Stimulated activated naive B cell treated with anti-CD40 and anti-IgM and Interleukin-4, amounts not matched to agents 10 μg/mL and 1 μg/mL and 100 μg/mL, for 72 hours (primary cell): ENCODE measurements around the gene ANO7.

ENCODE experiments used
- ATAC-seq, 2 donors: fragments of 150-1000 bp; cut with Tn5 transposase; replicated peaks; 2 replicates each; pipeline ENCODE4 v1.10.0; 2021; ENCODE audit warnings: moderate library complexity in 1 of 2
- DNase-seq: peaks from one replicate; pipeline ENCODE4 v3.0.0; 2021
- H3K27ac Mint-ChIP-seq: one replicate; pipeline ENCODE4 v1.8.0; 2022; ENCODE audit warnings: mild to moderate bottlenecking, mixed read lengths
- H3K27me3 Mint-ChIP-seq, 2 donors: one replicate each; pipeline ENCODE4 v1.8.0; 2022; ENCODE audit warnings: mixed read lengths in 2 of 2
- H3K36me3 Mint-ChIP-seq, 2 donors: one replicate each; pipeline ENCODE4 v1.8.0; 2022; ENCODE audit warnings: mixed read lengths in 2 of 2, mild to moderate bottlenecking in 1 of 2
- H3K4me1 Mint-ChIP-seq, 2 donors: one replicate each; pipeline ENCODE4 v1.8.0; 2022; ENCODE audit warnings: mixed read lengths in 2 of 2, mild to moderate bottlenecking in 1 of 2
- H3K4me3 Mint-ChIP-seq, 2 donors: one replicate each; pipeline ENCODE4 v1.8.0; 2022; ENCODE audit warnings: mild to moderate bottlenecking in 2 of 2, mixed read lengths in 2 of 2, moderate library complexity in 1 of 2
- H3K9me3 Mint-ChIP-seq, 2 donors: one replicate each; pipeline ENCODE4 v1.8.0; 2022; ENCODE audit warnings: mixed read lengths in 2 of 2, mild to moderate bottlenecking in 1 of 2

Gene ANO7

DNA sequence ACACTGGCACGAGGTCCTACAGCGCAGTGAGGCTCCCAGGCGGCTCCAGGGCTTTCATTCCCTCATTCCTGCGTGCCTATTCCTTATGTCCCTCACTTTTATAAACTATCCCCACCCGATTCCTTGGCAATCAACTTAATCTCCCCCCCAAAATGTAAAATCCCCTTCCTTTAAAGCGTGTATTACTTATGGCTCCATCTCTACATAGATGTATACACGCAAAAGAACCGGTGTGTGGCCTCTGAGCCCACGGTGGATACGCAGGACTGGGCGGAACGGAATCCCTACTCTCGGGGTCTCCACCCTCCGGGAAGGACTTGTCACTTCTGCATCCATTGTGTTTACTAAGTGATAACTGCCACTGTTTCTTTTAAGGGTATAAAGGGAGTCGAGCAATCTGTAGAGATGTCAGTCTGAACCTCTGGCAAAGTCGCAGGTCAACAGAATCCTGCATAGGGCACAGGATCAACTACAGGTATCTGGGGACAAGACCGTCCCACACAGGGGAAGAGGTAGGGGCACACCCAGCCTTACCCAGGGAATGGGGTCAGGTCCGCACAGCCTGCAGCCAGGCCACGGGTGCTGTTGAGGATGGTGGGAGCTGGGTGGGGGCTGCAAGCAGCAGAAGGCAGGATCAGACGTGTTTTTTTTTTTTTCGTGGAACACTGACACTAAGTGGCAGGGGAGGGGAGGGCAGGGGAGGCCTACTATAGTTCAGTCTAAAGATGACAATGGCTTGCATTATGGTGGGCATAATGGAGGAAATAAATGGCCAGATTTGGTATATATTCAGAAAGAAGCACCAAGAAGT, 84.9 kb downstream of the ANO7 start:
- Mint-ChIP-seq H3K36me3 (peaks cover 26 to 57% of the 10 kb centered on the region in 2 donors), H3K9me3 (peaks cover 11% of the 10 kb centered on the region in 2 donors), H3K27ac (peak overlapping the region; percentile 45), H3K4me1 (peaks cover 40 to 63% of the 10 kb centered on the region in 2 donors), H3K4me3 (peak overlapping the region; percentile 75 to 93), H3K27me3 (no peaks in the 10 kb centered on the region)
- no peak for DNase-seq
- no peak for ATAC-seq

DNA sequence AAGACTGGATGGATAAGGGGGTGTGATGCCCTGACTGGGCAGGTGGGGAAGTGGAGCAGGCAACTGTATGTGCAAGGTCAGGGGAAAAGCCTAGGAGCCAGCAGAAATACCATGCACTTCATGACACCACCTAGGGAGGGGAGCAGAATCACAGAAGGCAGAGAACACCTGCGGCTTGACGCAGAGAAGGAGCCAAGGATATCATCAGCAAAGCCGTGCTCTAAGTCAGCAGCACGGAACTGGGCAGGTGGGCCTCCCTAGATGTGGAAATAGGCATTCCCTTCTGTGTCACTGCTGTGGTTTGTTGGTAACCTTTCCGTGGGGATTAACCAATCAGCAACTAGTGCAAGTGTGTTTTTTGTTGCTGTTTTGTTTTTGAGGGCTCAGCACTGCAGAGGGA, 85.7 kb downstream of the ANO7 start:
- Mint-ChIP-seq H3K9me3 (peaks cover 11% of the 10 kb centered on the region in 2 donors), H3K4me3 (no peak overlapping the region), H3K27me3 (no peaks in the 10 kb centered on the region), H3K4me1 (peaks cover 36 to 58% of the 10 kb centered on the region in 2 donors), H3K27ac (no peak overlapping the region), H3K36me3 (peaks cover 22 to 51% of the 10 kb centered on the region in 2 donors)
- DNase-seq (no peak), ATAC-seq (no peak)
